ENCODE data around the gene KCNQ5.
"Not testable (repeated sequence)": the region's sequence is repeated elsewhere in the genome, so short reads cannot be mapped to it uniquely, and the experiment has no call there.

Gene KCNQ5

DNA sequence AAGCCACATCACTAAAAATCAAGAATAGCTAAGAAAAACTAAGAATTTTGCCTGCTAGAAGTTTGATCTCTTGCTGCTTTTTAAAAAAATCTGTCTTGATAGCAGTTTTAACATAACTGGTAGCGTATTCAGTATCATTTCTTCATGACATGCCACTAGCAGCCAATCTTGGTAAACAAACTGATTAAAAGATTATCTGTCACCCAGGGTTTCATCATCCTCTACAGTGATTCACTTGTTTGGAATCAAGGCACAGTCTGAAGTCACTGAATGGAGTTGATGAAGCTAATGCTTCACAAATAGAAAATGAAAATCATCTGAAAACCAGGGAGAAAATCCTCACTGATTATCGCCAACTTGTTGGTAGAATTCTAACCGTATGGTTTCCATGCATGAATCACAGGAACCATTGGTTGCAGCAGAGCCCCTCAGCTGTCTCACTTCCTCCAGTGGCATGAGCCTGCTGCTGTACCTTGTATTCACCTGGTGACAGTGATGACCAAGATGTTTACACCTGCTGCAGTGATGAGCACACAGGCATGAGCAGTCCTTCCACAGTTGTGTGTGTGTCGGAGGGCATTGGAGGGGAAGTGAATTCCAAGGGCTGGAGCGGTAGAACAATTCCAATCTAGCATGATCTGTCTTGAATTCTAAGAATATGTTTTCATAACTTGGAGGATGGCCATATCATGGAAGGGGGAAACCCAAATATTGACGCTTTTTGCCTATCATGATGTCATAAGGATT is 328.4 kb downstream of the KCNQ5 start:
- DNase-seq (ENCODE audit: low read depth, low spot score) = no peak

DNA sequence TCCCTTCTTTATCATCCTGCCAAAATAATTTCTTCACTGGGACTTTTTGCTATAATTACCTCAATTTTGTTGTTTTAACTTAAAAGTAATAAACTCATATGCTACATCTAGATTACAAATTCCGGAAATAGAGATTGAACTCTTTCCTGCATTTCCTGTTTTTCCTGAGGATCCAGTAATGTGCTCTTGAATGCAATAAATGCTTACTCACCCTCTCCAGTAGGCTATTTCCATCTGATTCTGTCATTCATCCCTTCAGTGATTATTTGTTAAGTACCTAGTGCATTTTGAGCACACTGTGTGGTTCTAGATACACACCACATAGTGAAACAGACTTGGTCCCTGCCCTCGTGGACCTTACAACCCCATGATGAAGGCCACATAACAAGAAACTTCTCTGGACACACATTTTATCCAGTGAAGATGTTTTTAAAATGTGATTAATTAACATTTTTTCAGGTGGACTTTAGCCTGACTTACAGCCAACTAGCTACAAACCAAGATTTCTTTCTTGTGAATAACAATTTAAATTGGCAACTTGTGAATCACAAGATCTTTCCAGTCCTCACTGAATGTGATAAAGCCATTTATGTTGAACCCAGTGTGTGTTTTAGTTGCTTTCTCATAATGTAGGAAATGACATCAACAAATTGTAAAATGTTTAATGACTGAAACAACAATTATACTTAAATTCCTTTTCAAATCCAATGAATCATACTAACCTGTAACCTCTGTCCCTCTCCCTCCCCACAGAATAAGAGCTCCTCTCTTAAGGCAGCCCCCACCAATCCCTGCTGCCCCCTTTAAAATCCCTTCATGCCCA is 331.2 kb downstream of the KCNQ5 start:
- no peak for DNase-seq (ENCODE audit: low read depth, low spot score)

GRCh38 chr6:72953971-72954381 is 332.1 kb downstream of the KCNQ5 start:
- DNase-seq (ENCODE audit: low read depth, low spot score) = no peak

DNA sequence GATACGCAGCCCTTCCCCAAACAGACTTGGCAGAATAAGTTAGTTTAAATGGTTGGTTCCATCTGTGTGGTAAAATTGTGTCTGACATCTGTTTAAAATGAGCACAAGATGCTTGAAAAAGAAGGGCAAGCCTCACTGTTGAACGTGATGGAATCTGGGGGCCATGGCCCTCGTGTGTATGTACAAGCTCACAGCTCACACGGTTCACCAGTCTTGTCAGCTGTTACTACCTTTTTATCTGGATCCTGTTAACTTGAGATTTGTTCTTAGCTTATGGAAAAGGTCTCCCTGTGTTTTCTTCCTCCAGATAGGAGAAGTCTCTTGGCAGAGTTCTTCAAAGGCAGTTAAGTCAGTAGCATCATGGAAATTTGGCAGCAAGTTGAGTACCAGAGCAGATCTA is 332.9 kb downstream of the KCNQ5 start:
- no peak for DNase-seq (ENCODE audit: low read depth, low spot score)

DNA sequence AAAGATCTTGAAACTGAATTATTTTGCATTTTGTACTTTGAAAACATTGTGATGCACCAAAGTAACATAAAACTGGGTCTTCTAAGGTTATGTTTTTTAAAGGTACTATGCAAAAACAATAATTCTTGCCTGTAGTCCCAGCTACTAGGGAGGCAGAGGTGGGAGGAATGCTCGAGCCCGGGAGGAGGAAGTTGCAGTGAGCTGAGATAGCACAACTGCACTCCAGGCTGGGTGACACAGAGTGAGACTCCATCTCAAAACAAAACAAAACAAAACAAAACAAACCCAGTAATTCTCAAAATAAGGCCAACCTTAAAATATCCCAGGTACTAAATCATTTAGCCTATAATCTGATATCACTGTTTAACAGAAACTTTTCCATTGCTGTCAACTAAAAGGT is 333.8 kb downstream of the KCNQ5 start:
- no peak for DNase-seq (ENCODE audit: low read depth, low spot score)

DNA sequence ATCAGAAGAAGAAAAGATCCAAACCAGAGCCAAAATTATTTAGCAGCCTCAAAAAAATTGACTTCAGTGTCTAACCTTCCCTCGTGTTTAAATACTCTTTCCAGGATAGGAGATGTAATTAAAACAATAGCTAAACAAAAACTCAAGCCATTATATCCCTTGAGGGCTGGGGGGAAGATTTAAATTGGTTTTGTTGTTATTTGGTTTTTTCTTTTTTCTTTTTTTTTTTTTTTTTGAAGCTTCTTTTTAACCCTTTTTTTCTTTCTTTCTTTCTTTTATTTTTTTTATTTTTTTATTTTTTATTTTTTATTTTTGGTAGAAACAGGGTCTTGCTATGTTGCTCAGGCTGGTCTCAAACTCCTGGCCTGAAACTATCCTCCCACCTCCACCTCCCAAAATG is 334.4 kb downstream of the KCNQ5 start:
- no peak for DNase-seq (ENCODE audit: low read depth, low spot score)

DNA sequence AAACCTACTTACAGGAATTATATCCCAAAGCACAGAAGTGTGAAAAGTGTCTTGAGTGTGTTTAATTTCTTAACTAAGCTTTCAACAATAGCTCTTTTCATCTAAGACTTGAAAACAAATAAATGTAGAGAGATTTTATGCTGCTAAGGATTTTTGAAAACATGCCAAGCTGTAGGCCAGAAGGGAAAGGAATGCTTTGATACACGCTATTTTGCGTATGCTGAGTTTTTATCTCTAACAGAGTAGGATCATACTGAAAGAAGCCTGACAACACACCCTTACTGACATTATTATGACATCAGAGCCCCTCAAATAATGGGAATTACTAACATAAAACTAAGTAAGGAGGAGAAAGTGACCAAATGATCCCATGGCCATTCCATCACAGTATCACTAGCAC is 338.0 kb downstream of the KCNQ5 start:
- DNase-seq (ENCODE audit: low read depth, low spot score) = no peak

DNA sequence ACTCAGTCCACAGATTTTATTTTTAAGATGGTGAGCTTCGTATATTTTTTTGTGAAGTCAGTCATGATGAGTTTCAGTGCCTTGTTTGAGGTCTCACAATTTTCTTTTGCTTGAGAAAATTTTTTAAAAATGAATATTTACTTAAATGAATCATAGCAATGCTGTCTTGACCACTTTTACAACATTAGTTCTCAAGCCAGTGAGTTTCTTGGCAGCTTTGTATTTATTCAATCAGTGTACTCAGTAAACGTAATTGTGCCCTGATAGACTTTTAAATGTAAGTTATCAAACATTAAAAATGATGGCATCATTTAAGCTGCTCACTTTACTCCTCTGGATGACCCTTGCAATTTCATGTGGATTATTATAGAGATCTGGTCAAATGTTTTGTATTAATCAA is 342.1 kb downstream of the KCNQ5 start:
- DNase-seq (ENCODE audit: low read depth, low spot score) = no peak

GRCh38 chr6:72966628-72967280 is 344.9 kb downstream of the KCNQ5 start:
- no peak for DNase-seq (ENCODE audit: low read depth, low spot score)

DNA sequence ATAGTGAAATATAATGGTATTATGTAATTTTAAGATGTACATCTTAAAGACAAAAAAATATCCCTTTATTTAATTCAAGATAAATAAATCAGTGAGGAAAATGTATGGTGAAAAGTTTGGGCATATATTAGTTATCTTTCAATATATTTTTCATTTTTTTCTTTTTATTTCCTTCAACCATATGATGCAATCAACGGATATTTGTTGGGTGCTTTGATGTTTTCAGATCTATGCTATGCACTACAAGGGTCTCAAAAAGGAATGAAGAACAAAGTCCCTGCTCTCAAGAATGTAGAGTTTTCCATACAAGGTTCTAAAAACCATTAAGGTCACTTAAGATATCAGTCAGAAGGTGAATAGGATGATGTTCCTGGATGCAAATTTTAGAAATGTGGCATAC is 345.5 kb downstream of the KCNQ5 start:
- DNase-seq (ENCODE audit: low read depth, low spot score) = no peak

DNA sequence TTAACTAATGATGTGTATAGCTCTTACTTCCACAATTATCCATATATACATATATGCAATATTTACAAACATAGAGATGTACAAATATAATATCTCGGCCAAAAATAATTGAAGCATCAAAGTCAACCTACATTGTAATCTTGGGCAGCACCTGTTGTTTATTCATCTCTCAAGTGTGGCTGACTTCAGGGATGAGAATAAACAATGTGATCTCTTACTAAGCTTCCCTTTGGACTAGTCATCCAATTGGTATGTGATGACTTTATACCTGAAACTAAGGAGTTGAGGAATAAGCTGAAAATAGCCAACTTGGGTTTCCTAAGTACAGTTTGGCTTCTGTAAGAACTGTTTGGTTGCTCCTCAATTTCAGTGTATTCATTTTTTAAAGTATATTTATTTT is 346.8 kb downstream of the KCNQ5 start:
- DNase-seq (ENCODE audit: low read depth, low spot score) = no peak

GRCh38 chr6:72969666-72970065 is 347.8 kb downstream of the KCNQ5 start:
- no peak for DNase-seq (ENCODE audit: low read depth, low spot score)

- no peak for DNase-seq (ENCODE audit: low read depth, low spot score)
Observed at GRCh38 chr6:72972579-72972978, 350.7 kb downstream of the KCNQ5 start.

- no peak for DNase-seq (ENCODE audit: low read depth, low spot score)
Observed at GRCh38 chr6:72974276-72974675, 352.4 kb downstream of the KCNQ5 start.

- DNase-seq (ENCODE audit: low read depth, low spot score) = no peak
Observed at GRCh38 chr6:72975352-72975752, 353.5 kb downstream of the KCNQ5 start.

GRCh38 chr6:72976484-72976883 is 354.6 kb downstream of the KCNQ5 start:
- no peak for DNase-seq (ENCODE audit: low read depth, low spot score)

DNA sequence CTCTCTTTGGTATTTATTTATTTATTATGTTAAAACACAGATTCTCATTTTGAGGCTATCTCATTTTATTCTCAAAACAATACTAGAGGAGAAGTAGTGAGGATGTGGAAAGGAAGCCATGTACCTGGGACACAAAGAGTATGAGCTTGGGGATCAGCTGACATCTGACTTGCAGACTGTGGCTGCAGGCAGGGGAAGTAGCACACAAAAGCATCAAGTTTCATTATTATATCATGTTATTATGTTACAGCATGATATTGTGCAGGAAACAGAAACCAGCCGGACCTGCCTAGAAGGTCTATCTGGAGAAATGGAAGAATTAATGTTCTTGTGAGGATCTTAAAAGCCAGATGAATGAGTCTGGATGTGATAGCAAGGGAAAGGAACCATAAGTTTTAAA is 355.2 kb downstream of the KCNQ5 start:
- no peak for DNase-seq (ENCODE audit: low read depth, low spot score)

- DNase-seq (ENCODE audit: low read depth, low spot score) = not testable (repeated sequence)
Observed at GRCh38 chr6:72978808-72979207, 356.9 kb downstream of the KCNQ5 start.

GRCh38 chr6:72984189-72984831 is 362.4 kb downstream of the KCNQ5 start:
- DNase-seq (ENCODE audit: low read depth, low spot score) = not testable (repeated sequence)

- no peak for DNase-seq (ENCODE audit: low read depth, low spot score)
Observed at GRCh38 chr6:72984981-72985665, 363.3 kb downstream of the KCNQ5 start.

DNA sequence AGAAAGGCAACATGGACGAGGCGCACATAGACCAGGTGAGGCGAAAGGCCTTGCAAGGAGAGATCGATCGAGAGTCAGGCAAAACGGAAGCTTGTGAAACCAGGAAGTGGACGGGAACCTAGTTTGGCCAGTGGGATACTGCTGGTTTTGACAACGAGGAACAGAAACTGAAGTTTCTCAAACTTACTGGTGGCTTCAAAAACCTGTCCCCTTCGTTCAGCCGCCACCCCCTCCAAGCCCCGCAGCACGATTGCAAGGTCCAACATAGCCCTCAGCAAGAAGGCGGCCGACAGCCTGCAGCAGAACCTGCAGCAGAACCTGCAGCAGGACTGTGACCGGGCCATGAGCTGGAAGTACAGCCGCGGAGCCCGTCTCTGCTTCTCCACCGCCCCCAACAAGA is 365.4 kb downstream of the KCNQ5 start:
- DNase-seq (ENCODE audit: low read depth, low spot score) = no peak

- DNase-seq (ENCODE audit: low read depth, low spot score) = no peak
Observed at GRCh38 chr6:72999995-73000394, 378.1 kb downstream of the KCNQ5 start.
